A673 (cell line): ENCODE data around the gene ADTRP.

ENCODE experiments used
- CTCF ChIP-seq: fragments of 300-800, 200-600 bp; sonication (generic); conservative IDR thresholded peaks from 2 replicates; pipeline ENCODE4 v1.5.1; 2017; ENCODE audit warnings: low read depth, mild to moderate bottlenecking, antibody characterized with exemption, low read length, moderate library complexity, mixed read lengths
- EZH2 ChIP-seq: fragments of 200-600 bp; sonication (generic); IDR thresholded peaks from 2 replicates; pipeline ENCODE4 v1.6.1; 2017; ENCODE audit warnings: borderline replicate concordance, low read depth, mild to moderate bottlenecking, mixed read lengths, antibody characterized with exemption, low read length; ENCODE audit not compliant: poor library complexity, severe bottlenecking

GRCh38 chr6:11826779-11827178 is 48.2 kb upstream of the ADTRP start:
- TF ChIP-seq CTCF (no peak), EZH2 (no peak)
